Uterus (tissue), 4 donors: Measurements from ENCODE around the gene RUVBL2. TPM values are rescaled to one million over a fixed set of nuclear protein-coding genes. Genes with fewer than 3 reads are reported as not detected.

Source experiments
- DNase-seq, 2 donors: peaks; one replicate each; pipeline ENCODE4 v3.0.0-alpha.2; 2019 to 2020
- H3K27ac ChIP-seq, 2 donors: fragments of 200-600 bp; sonication (generic); 1 replicate in 1 of 2; 2 replicates in 1 of 2; pipeline ENCODE4 v1.5.1; 2016 to 2018
- H3K27me3 ChIP-seq, 2 donors: fragments of 200-600 bp; sonication (generic); one replicate each; pipeline ENCODE4 v1.5.1; 2018 to 2019; ENCODE audit warnings: control low read depth in 1 of 2
- H3K36me3 ChIP-seq, 2 donors: fragments of 200-600 bp; sonication (generic); one replicate each; pipeline ENCODE4 v1.5.1; 2019; ENCODE audit warnings: control low read depth in 1 of 2
- H3K4me1 ChIP-seq, 2 donors: fragments of 200-600 bp; sonication (generic); one replicate each; pipeline ENCODE4 v1.5.1; 2018 to 2019; ENCODE audit warnings: control low read depth in 1 of 2
- H3K4me3 ChIP-seq, 2 donors: fragments of 200-600 bp; sonication (generic); 1 replicate in 1 of 2; 2 replicates in 1 of 2; pipeline ENCODE4 v1.5.1; 2018 to 2019; ENCODE audit warnings: mild to moderate bottlenecking in 1 of 2
- H3K9me3 ChIP-seq, 2 donors: fragments of 200-600 bp; sonication (generic); one replicate each; pipeline ENCODE4 v1.5.1; 2019; ENCODE audit warnings: control low read depth in 1 of 2
- POLR2A ChIP-seq, 2 donors: fragments of 450-650 bp; IDR thresholded peaks; one replicate each; pipeline ENCODE4 v1.6.1; 2016; ENCODE audit warnings: antibody characterized with exemption in 2 of 2, mild to moderate bottlenecking in 1 of 2, moderate library complexity in 1 of 2
- intact Hi-C: fragments of 100-400 bp; cut with DNase I; formaldehyde crosslinking; loops from one replicate; pipeline ENCODE4 v1.15.1; 2023; ENCODE audit warnings: low total_unique reads
- total RNA-seq, 4 donors: library from RNA; depleted of rRNA in 3 of 4; stranded (reverse); fragments of >200 nt in 3 of 4; gene quantifications; one replicate each; pipeline versions ENCODE4 v1.1.0 to v1.2.4, GENCODE V29; 2014 to 2023
- TF ChIP-seq, protein P1 (sequence below), 4 experiments: fragments of 200-600 bp in 2 of 4; fragments of 450-650 bp in 2 of 4; sonication (generic) in 2 of 4; IDR thresholded peaks; one replicate each; pipeline ENCODE4 v1.5.1; 2016 to 2019; ENCODE audit warnings: antibody characterized with exemption in 4 of 4, mild to moderate bottlenecking in 2 of 4, moderate library complexity in 1 of 4
- donor health status: DM: yes; HTN: yes; CAD: no.

RUVBL2 gene
- total RNA-seq, 4 donors from 2014 or later: 51.9 to 109 (median 77.7) TPM

- TF ChIP-seq POLR2A (IDR thresholded peaks at IDR 0.05): no peak
- TF ChIP-seq, protein P1, sequence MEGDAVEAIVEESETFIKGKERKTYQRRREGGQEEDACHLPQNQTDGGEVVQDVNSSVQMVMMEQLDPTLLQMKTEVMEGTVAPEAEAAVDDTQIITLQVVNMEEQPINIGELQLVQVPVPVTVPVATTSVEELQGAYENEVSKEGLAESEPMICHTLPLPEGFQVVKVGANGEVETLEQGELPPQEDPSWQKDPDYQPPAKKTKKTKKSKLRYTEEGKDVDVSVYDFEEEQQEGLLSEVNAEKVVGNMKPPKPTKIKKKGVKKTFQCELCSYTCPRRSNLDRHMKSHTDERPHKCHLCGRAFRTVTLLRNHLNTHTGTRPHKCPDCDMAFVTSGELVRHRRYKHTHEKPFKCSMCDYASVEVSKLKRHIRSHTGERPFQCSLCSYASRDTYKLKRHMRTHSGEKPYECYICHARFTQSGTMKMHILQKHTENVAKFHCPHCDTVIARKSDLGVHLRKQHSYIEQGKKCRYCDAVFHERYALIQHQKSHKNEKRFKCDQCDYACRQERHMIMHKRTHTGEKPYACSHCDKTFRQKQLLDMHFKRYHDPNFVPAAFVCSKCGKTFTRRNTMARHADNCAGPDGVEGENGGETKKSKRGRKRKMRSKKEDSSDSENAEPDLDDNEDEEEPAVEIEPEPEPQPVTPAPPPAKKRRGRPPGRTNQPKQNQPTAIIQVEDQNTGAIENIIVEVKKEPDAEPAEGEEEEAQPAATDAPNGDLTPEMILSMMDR (IDR thresholded peaks at IDR 0.05): no peak
- H3K4me3 ChIP-seq: no peak overlapping the region
- DNase-seq: no peak
- no peaks in the 10 kb centered on the region for H3K9me3 ChIP-seq
- no peaks in the 10 kb centered on the region for H3K4me1 ChIP-seq
- H3K27ac ChIP-seq: no peak overlapping the region
- no peaks in the 10 kb centered on the region for H3K27me3 ChIP-seq
- intact Hi-C loops: no loop called here
- H3K36me3 ChIP-seq: no peaks in the 10 kb centered on the region
These were observed 16.8 kb downstream of the RUVBL2 start for GRCh38 chr19:49010453-49010852.

- Histone ChIP-seq H3K9me3 (no peaks in the 10 kb centered on the region), H3K36me3 (no peaks in the 10 kb centered on the region), H3K4me1 (no peaks in the 10 kb centered on the region), H3K27me3 (no peaks in the 10 kb centered on the region), H3K4me3 (no peak overlapping the region), H3K27ac (no peak overlapping the region)
- intact Hi-C loops: no loop called here
- no peak for DNase-seq
- no peak for TF ChIP-seq POLR2A (IDR thresholded peaks at IDR 0.05)
- TF ChIP-seq, protein P1 (IDR thresholded peaks at IDR 0.05): no peak
These were observed 17.5 kb downstream of the RUVBL2 start for GRCh38 chr19:49011194-49011593.

DNA sequence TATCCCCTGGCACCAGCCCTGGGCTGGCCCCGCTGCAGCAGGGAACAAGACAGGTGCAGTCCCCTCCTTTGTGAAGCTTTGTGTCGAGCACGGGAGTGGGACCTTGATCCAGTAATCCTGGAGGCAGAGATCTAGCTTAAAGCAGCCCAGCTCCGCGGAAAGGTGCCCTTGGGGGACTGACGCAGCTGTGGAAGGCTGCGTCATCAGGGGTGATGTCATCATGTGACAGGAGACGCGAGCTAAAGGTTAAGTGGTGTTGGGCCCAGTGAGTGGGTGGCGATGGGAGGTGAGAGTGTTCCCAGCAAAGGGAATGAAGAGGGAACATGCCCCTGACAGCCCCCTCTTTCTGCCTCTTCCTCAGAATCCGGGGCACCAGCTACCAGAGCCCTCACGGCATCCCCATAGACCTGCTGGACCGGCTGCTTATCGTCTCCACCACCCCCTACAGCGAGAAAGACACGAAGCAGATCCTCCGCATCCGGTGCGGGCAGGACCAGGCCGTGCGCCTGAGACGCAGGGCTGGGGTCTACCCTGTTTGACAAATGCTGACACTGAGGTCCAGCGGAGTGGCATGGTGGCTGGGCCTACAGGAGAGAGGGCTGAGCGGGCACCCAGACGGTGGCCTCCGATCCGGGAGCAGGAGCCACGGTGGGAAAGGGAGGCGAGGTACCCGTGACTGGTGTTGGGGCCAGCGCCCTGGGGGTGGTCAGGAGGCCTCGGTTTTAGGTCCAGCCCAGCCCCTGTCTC is 20.6 kb downstream of the RUVBL2 start:
- DNase-seq: no peak
- Histone ChIP-seq H3K36me3 (no peaks in the 10 kb centered on the region), H3K27me3 (no peaks in the 10 kb centered on the region), H3K27ac (no peak overlapping the region), H3K9me3 (no peaks in the 10 kb centered on the region), H3K4me3 (no peak overlapping the region), H3K4me1 (peaks cover 0 to 7% of the 10 kb centered on the region in 2 donors)
- intact Hi-C loops: no loop called here
- no peak for TF ChIP-seq POLR2A (IDR thresholded peaks at IDR 0.05)
- TF ChIP-seq, protein P1 (IDR thresholded peaks at IDR 0.05): no peak

- no peak for DNase-seq
- peaks cover 0 to 7% of the 10 kb centered on the region in 2 donors for H3K4me1 ChIP-seq
- no peak overlapping the region for H3K27ac ChIP-seq
- intact Hi-C loops: no loop called here
- H3K36me3 ChIP-seq: no peaks in the 10 kb centered on the region
- no peaks in the 10 kb centered on the region for H3K9me3 ChIP-seq
- H3K27me3 ChIP-seq: no peaks in the 10 kb centered on the region
- no peak for TF ChIP-seq POLR2A (IDR thresholded peaks at IDR 0.05)
- TF ChIP-seq, protein P1 (IDR thresholded peaks at IDR 0.05): no peak
- H3K4me3 ChIP-seq: no peak overlapping the region
These were observed 21.2 kb downstream of the RUVBL2 start for GRCh38 chr19:49014870-49015255.

GRCh38 chr19:49016067-49016839 is 22.6 kb downstream of the RUVBL2 start:
- intact Hi-C loops: no loop called here
- no peak overlapping the region for H3K4me3 ChIP-seq
- no peak for DNase-seq
- H3K9me3 ChIP-seq: no peaks in the 10 kb centered on the region
- no peaks in the 10 kb centered on the region for H3K27me3 ChIP-seq
- H3K27ac ChIP-seq: no peak overlapping the region
- H3K4me1 ChIP-seq: peaks cover 0 to 7% of the 10 kb centered on the region in 2 donors
- H3K36me3 ChIP-seq: no peaks in the 10 kb centered on the region
- TF ChIP-seq, protein P1 (IDR thresholded peaks at IDR 0.05): no peak
- no peak for TF ChIP-seq POLR2A (IDR thresholded peaks at IDR 0.05)
